Measurements from ENCODE around the gene TTC4. TPM values are rescaled to one million over a fixed set of nuclear protein-coding genes. Genes with fewer than 3 reads are reported as not detected.

The TTC4 gene
- total RNA-seq, 1 donor from 2014 or later = 38.2 TPM

GRCh38 chr1:54709547-54710292 is 5.9 kb upstream of the TTC4 start:
- Mint-ChIP-seq H3K36me3 (ENCODE audit: low read depth) (no peaks in the 10 kb centered on the region), H3K9me3 (no peaks in the 10 kb centered on the region)

GRCh38 chr1:54710434-54710833 is 5.2 kb upstream of the TTC4 start:
- no peaks in the 10 kb centered on the region for H3K9me3 Mint-ChIP-seq
- no peak overlapping the region for H3K4me3 Mint-ChIP-seq (ENCODE audit: low read depth)
- H3K27ac Mint-ChIP-seq = no peak overlapping the region
- no peaks in the 10 kb centered on the region for H3K36me3 Mint-ChIP-seq (ENCODE audit: low read depth)
- intact Hi-C loops (cut with micrococcal nuclease) = no loop called here
- peaks cover 1% of the 10 kb centered on the region for H3K27me3 Mint-ChIP-seq (ENCODE audit: low read depth)
- peaks cover 4% of the 10 kb centered on the region for H3K4me1 Mint-ChIP-seq (ENCODE audit: low read depth)
- no peak for DNase-seq (ENCODE audit: low spot score)

More at GRCh38 chr1:54709547-54710292, 5.9 kb upstream of the TTC4 start:
- Mint-ChIP-seq H3K27me3 (ENCODE audit: low read depth) (peaks cover 1% of the 10 kb centered on the region), H3K4me3 (ENCODE audit: low read depth) (no peak overlapping the region), H3K4me1 (ENCODE audit: low read depth) (no peaks in the 10 kb centered on the region), H3K27ac (no peak overlapping the region)
- intact Hi-C loops (cut with micrococcal nuclease) = no loop called here
- DNase-seq (ENCODE audit: low spot score) = no peak

GRCh38 chr1:54710841-54711240 is 4.8 kb upstream of the TTC4 start:
- Mint-ChIP-seq H3K27ac (no peak overlapping the region), H3K4me3 (ENCODE audit: low read depth) (no peak overlapping the region), H3K27me3 (ENCODE audit: low read depth) (peaks cover 1% of the 10 kb centered on the region), H3K9me3 (no peaks in the 10 kb centered on the region), H3K4me1 (ENCODE audit: low read depth) (peaks cover 5% of the 10 kb centered on the region), H3K36me3 (ENCODE audit: low read depth) (no peaks in the 10 kb centered on the region)
- no peak for DNase-seq (ENCODE audit: low spot score)
- intact Hi-C loops (cut with micrococcal nuclease) = no loop called here

GRCh38 chr1:54711536-54711935 is 4.1 kb upstream of the TTC4 start:
- no peak overlapping the region for H3K4me3 Mint-ChIP-seq (ENCODE audit: low read depth)
- DNase-seq (ENCODE audit: low spot score) = no peak
- H3K4me1 Mint-ChIP-seq (ENCODE audit: low read depth) = peaks cover 8% of the 10 kb centered on the region
- peaks cover 1% of the 10 kb centered on the region for H3K27me3 Mint-ChIP-seq (ENCODE audit: low read depth)
- H3K27ac Mint-ChIP-seq = no peak overlapping the region
- H3K36me3 Mint-ChIP-seq (ENCODE audit: low read depth) = peaks cover 2% of the 10 kb centered on the region
- intact Hi-C loops (cut with micrococcal nuclease) = no loop called here
- H3K9me3 Mint-ChIP-seq = no peaks in the 10 kb centered on the region

- DNase-seq (ENCODE audit: low spot score) = no peak
- H3K36me3 Mint-ChIP-seq (ENCODE audit: low read depth) = peaks cover 22% of the 10 kb centered on the region
- H3K27ac Mint-ChIP-seq = peak overlapping the region; percentile 50
- H3K4me3 Mint-ChIP-seq (ENCODE audit: low read depth) = peak overlapping the region; percentile 88
- H3K9me3 Mint-ChIP-seq = no peaks in the 10 kb centered on the region
- no peaks in the 10 kb centered on the region for H3K27me3 Mint-ChIP-seq (ENCODE audit: low read depth)
- intact Hi-C loops (cut with micrococcal nuclease) = loop anchor here (1.0 kb wide), 2 partner anchors 49 to 662 kb away; partner anchors contain the start of genes PARS2, TCEANC2 and TMEM59
- H3K4me1 Mint-ChIP-seq (ENCODE audit: low read depth) = peaks cover 29% of the 10 kb centered on the region
Observed at GRCh38 chr1:54714881-54715492, 674 bp upstream of the TTC4 start.

GRCh38 chr1:54716299-54717047 is 812 bp downstream of the TTC4 start:
- no peaks in the 10 kb centered on the region for H3K9me3 Mint-ChIP-seq
- H3K27ac Mint-ChIP-seq = peak overlapping the region; percentile 88
- DNase-seq (ENCODE audit: low spot score) = no peak
- no peaks in the 10 kb centered on the region for H3K27me3 Mint-ChIP-seq (ENCODE audit: low read depth)
- peaks cover 33% of the 10 kb centered on the region for H3K36me3 Mint-ChIP-seq (ENCODE audit: low read depth)
- H3K4me3 Mint-ChIP-seq (ENCODE audit: low read depth) = peak overlapping the region; percentile 88
- H3K4me1 Mint-ChIP-seq (ENCODE audit: low read depth) = peaks cover 29% of the 10 kb centered on the region
- intact Hi-C loops (cut with micrococcal nuclease) = loop anchor here (2.0 kb wide), 1 partner anchor 82 kb away; no protein-coding TSS in a partner anchor

- intact Hi-C loops (cut with micrococcal nuclease) = no loop called here
- Mint-ChIP-seq H3K4me3 (ENCODE audit: low read depth) (no peak overlapping the region), H3K27ac (no peak overlapping the region), H3K4me1 (ENCODE audit: low read depth) (peaks cover 19% of the 10 kb centered on the region), H3K36me3 (ENCODE audit: low read depth) (peaks cover 81% of the 10 kb centered on the region), H3K9me3 (peaks cover 9% of the 10 kb centered on the region), H3K27me3 (ENCODE audit: low read depth) (no peaks in the 10 kb centered on the region)
- DNase-seq (ENCODE audit: low spot score) = no peak
Observed at GRCh38 chr1:54721719-54722118, 6.1 kb downstream of the TTC4 start.

- H3K4me3 Mint-ChIP-seq (ENCODE audit: low read depth) = no peak overlapping the region
- H3K9me3 Mint-ChIP-seq = peaks cover 9% of the 10 kb centered on the region
- H3K27me3 Mint-ChIP-seq (ENCODE audit: low read depth) = no peaks in the 10 kb centered on the region
- intact Hi-C loops (cut with micrococcal nuclease) = no loop called here
- peaks cover 5% of the 10 kb centered on the region for H3K4me1 Mint-ChIP-seq (ENCODE audit: low read depth)
- DNase-seq (ENCODE audit: low spot score) = no peak
- no peak overlapping the region for H3K27ac Mint-ChIP-seq
- peaks cover 87% of the 10 kb centered on the region for H3K36me3 Mint-ChIP-seq (ENCODE audit: low read depth)
Observed at GRCh38 chr1:54723985-54724384, 8.3 kb downstream of the TTC4 start.

- DNase-seq (ENCODE audit: low spot score) = no peak
- Mint-ChIP-seq H3K4me1 (ENCODE audit: low read depth) (no peaks in the 10 kb centered on the region), H3K27ac (no peak overlapping the region), H3K36me3 (ENCODE audit: low read depth) (peaks cover 90% of the 10 kb centered on the region), H3K4me3 (ENCODE audit: low read depth) (no peak overlapping the region), H3K27me3 (ENCODE audit: low read depth) (no peaks in the 10 kb centered on the region), H3K9me3 (peaks cover 9% of the 10 kb centered on the region)
- intact Hi-C loops (cut with micrococcal nuclease) = no loop called here
Observed at GRCh38 chr1:54724771-54725170, 9.1 kb downstream of the TTC4 start.

- H3K36me3 Mint-ChIP-seq (ENCODE audit: low read depth) = peaks cover 86% of the 10 kb centered on the region
- H3K27me3 Mint-ChIP-seq (ENCODE audit: low read depth) = no peaks in the 10 kb centered on the region
- no peak for DNase-seq (ENCODE audit: low spot score)
- no peaks in the 10 kb centered on the region for H3K4me1 Mint-ChIP-seq (ENCODE audit: low read depth)
- no peak overlapping the region for H3K4me3 Mint-ChIP-seq (ENCODE audit: low read depth)
- intact Hi-C loops (cut with micrococcal nuclease) = no loop called here
- H3K27ac Mint-ChIP-seq = no peak overlapping the region
- peaks cover 9% of the 10 kb centered on the region for H3K9me3 Mint-ChIP-seq
Observed at GRCh38 chr1:54728027-54728426, 12.4 kb downstream of the TTC4 start.

GRCh38 chr1:54736685-54737084 is 21.0 kb downstream of the TTC4 start:
- peaks cover 60% of the 10 kb centered on the region for H3K36me3 Mint-ChIP-seq (ENCODE audit: low read depth)
- no peak overlapping the region for H3K27ac Mint-ChIP-seq
- DNase-seq (ENCODE audit: low spot score) = no peak
- intact Hi-C loops (cut with micrococcal nuclease) = no loop called here
- H3K27me3 Mint-ChIP-seq (ENCODE audit: low read depth) = no peaks in the 10 kb centered on the region
- H3K9me3 Mint-ChIP-seq = no peaks in the 10 kb centered on the region
- no peak overlapping the region for H3K4me3 Mint-ChIP-seq (ENCODE audit: low read depth)
- no peaks in the 10 kb centered on the region for H3K4me1 Mint-ChIP-seq (ENCODE audit: low read depth)

- Mint-ChIP-seq H3K4me1 (ENCODE audit: low read depth) (no peaks in the 10 kb centered on the region), H3K27me3 (ENCODE audit: low read depth) (no peaks in the 10 kb centered on the region), H3K36me3 (ENCODE audit: low read depth) (peaks cover 63% of the 10 kb centered on the region), H3K4me3 (ENCODE audit: low read depth) (no peak overlapping the region), H3K9me3 (no peaks in the 10 kb centered on the region), H3K27ac (no peak overlapping the region)
- intact Hi-C loops (cut with micrococcal nuclease) = no loop called here
- no peak for DNase-seq (ENCODE audit: low spot score)
Observed at GRCh38 chr1:54738244-54738643, 22.6 kb downstream of the TTC4 start.

GRCh38 chr1:54741531-54741930 is 25.9 kb downstream of the TTC4 start:
- Mint-ChIP-seq H3K9me3 (no peaks in the 10 kb centered on the region), H3K27ac (no peak overlapping the region), H3K4me1 (ENCODE audit: low read depth) (no peaks in the 10 kb centered on the region), H3K27me3 (ENCODE audit: low read depth) (no peaks in the 10 kb centered on the region), H3K36me3 (ENCODE audit: low read depth) (peaks cover 50% of the 10 kb centered on the region), H3K4me3 (ENCODE audit: low read depth) (no peak overlapping the region)
- DNase-seq (ENCODE audit: low spot score) = no peak
- intact Hi-C loops (cut with micrococcal nuclease) = no loop called here

Data from activated T-helper 2 cell treated with anti-CD3 and anti-CD28 coated beads, Interferon-gamma antibody, Interleukin-2, Interleukin-4, amounts not matched to agents 10 μg/mL and 5 μg/mL and 100 μg/mL, durations not matched to agents 14 hours and 24 hours and 36 hours (primary cell).